Peyer's patch (tissue), 4 donors: Measurements from ENCODE around the gene PTPN3.

ENCODE experiments used
- POLR2A ChIP-seq, 2 donors: fragments of 450-650 bp; IDR thresholded peaks; one replicate each; pipeline ENCODE4 v1.5.1; 2017; ENCODE audit warnings: antibody characterized with exemption in 2 of 2, mild to moderate bottlenecking in 2 of 2, moderate library complexity in 2 of 2
- TF ChIP-seq, protein P1 (sequence below), 6 experiments: fragments of 450-650 bp in 4 of 6; fragments of 200-600 bp in 2 of 6; sonication (generic) in 1 of 6; IDR thresholded peaks; one replicate each; pipeline ENCODE4 v1.5.1; 2017 to 2019; ENCODE audit warnings: antibody characterized with exemption in 6 of 6, mild to moderate bottlenecking in 3 of 6, moderate library complexity in 1 of 6

DNA sequence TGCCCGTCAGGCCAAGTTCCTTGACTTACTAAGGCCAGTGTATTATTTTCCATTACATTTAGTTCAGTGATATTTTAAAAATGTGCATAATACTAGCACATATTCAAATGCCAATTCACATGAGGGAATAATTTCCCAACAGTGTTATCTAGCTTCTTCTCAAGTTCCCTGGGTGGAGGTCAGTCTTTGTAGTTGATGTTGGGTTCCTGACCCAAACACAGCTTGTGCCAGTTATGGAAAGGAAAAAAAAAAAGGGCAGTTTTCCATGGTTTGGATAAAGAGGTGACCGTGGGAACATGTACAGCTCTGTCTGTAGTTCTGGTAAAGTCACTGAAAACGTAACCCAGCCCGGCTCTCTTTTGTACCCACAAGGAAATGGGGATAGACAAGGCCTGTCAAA, 11.5 kb upstream of the PTPN3 start:
- TF ChIP-seq, protein P1, sequence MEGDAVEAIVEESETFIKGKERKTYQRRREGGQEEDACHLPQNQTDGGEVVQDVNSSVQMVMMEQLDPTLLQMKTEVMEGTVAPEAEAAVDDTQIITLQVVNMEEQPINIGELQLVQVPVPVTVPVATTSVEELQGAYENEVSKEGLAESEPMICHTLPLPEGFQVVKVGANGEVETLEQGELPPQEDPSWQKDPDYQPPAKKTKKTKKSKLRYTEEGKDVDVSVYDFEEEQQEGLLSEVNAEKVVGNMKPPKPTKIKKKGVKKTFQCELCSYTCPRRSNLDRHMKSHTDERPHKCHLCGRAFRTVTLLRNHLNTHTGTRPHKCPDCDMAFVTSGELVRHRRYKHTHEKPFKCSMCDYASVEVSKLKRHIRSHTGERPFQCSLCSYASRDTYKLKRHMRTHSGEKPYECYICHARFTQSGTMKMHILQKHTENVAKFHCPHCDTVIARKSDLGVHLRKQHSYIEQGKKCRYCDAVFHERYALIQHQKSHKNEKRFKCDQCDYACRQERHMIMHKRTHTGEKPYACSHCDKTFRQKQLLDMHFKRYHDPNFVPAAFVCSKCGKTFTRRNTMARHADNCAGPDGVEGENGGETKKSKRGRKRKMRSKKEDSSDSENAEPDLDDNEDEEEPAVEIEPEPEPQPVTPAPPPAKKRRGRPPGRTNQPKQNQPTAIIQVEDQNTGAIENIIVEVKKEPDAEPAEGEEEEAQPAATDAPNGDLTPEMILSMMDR (IDR thresholded peaks at IDR 0.05): no peak
- TF ChIP-seq POLR2A (IDR thresholded peaks at IDR 0.05): no peak
